ENCODE measurements around the gene CHCHD3.

GRCh38 chr7:132947011-132947410, 134.9 kb downstream of the CHCHD3 start:
- TF ChIP-seq SPI1 (IDR thresholded peaks at IDR 0.05; ENCODE audit: borderline replicate concordance, low read depth, low read length): no peak
- no peak for TF ChIP-seq MAFK (IDR thresholded peaks at IDR 0.05; ENCODE audit: low read length)
- TF ChIP-seq, protein P1, sequence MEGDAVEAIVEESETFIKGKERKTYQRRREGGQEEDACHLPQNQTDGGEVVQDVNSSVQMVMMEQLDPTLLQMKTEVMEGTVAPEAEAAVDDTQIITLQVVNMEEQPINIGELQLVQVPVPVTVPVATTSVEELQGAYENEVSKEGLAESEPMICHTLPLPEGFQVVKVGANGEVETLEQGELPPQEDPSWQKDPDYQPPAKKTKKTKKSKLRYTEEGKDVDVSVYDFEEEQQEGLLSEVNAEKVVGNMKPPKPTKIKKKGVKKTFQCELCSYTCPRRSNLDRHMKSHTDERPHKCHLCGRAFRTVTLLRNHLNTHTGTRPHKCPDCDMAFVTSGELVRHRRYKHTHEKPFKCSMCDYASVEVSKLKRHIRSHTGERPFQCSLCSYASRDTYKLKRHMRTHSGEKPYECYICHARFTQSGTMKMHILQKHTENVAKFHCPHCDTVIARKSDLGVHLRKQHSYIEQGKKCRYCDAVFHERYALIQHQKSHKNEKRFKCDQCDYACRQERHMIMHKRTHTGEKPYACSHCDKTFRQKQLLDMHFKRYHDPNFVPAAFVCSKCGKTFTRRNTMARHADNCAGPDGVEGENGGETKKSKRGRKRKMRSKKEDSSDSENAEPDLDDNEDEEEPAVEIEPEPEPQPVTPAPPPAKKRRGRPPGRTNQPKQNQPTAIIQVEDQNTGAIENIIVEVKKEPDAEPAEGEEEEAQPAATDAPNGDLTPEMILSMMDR (IDR thresholded peaks at IDR 0.05 in 2 of 3, conservative IDR thresholded peaks at IDR 0.05 in 1 of 3; ENCODE audit: insufficient read depth in 2 of 3, low read depth in 1 of 3, low read length in 3 of 3): no peak
- TF ChIP-seq, protein P2, sequence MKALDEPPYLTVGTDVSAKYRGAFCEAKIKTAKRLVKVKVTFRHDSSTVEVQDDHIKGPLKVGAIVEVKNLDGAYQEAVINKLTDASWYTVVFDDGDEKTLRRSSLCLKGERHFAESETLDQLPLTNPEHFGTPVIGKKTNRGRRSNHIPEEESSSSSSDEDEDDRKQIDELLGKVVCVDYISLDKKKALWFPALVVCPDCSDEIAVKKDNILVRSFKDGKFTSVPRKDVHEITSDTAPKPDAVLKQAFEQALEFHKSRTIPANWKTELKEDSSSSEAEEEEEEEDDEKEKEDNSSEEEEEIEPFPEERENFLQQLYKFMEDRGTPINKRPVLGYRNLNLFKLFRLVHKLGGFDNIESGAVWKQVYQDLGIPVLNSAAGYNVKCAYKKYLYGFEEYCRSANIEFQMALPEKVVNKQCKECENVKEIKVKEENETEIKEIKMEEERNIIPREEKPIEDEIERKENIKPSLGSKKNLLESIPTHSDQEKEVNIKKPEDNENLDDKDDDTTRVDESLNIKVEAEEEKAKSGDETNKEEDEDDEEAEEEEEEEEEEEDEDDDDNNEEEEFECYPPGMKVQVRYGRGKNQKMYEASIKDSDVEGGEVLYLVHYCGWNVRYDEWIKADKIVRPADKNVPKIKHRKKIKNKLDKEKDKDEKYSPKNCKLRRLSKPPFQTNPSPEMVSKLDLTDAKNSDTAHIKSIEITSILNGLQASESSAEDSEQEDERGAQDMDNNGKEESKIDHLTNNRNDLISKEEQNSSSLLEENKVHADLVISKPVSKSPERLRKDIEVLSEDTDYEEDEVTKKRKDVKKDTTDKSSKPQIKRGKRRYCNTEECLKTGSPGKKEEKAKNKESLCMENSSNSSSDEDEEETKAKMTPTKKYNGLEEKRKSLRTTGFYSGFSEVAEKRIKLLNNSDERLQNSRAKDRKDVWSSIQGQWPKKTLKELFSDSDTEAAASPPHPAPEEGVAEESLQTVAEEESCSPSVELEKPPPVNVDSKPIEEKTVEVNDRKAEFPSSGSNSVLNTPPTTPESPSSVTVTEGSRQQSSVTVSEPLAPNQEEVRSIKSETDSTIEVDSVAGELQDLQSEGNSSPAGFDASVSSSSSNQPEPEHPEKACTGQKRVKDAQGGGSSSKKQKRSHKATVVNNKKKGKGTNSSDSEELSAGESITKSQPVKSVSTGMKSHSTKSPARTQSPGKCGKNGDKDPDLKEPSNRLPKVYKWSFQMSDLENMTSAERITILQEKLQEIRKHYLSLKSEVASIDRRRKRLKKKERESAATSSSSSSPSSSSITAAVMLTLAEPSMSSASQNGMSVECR (CRISPR knock-in tag; IDR thresholded peaks at IDR 0.05): no peak

Measured in K562 (cell line).